Stimulated activated CD8-positive, alpha-beta memory T cell treated with anti-CD3 and anti-CD28 coated beads, Interleukin-4, amount 100 ng/mL, for 48 hours (primary cell): Measurements from ENCODE around the gene ANKLE1.
"Not testable (repeated sequence)": the region's sequence is repeated elsewhere in the genome, so short reads cannot be mapped to it uniquely, and the experiment has no call there.

Source experiments
- DNase-seq: peaks from one replicate; pipeline ENCODE4 v3.0.0-alpha.2; 2020

Gene ANKLE1

GRCh38 chr19:17248011-17248776 lies 33.5 kb upstream of the ANKLE1 start:
- no peak for DNase-seq

- no peak for DNase-seq
These were observed 31.7 kb upstream of the ANKLE1 start for GRCh38 chr19:17249887-17250548.

GRCh38 chr19:17254636-17255035 lies 27.1 kb upstream of the ANKLE1 start:
- DNase-seq: no peak

- no peak for DNase-seq
These were observed 26.5 kb upstream of the ANKLE1 start for GRCh38 chr19:17255150-17255621.

GRCh38 chr19:17256130-17256529 lies 25.6 kb upstream of the ANKLE1 start:
- no peak for DNase-seq

DNA sequence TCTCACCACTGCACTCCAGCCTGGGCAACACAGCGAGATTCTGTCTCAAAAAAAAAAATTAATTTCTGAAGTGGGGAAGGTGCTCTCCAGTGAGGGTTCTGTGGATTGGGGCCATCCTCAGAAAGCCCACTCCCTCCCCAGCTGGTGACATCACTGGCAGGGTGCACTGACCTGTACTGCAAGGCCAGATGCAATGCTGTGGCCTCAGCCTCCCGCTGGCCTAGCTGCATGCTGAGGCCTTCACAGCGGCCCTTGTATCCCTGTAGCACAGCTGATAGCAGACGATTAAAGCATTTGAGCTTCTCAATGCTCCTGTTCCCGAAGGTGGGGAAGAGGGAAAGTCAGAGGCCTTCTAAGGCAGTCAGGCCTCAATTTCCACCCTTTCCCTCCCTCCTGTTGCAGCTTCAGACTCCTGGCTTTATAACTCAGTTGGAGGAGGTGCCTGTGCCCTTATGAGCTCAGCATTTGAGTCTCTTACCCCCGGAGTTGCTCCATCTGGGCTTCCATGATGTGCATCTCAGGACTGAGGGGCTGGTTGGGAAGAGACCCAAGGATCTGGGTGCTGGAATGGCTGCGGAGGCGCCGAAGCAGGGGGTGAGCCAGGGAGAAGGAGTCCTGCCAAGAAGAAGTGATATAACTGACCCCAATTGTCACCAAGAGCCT lies 22.5 kb upstream of the ANKLE1 start:
- no peak for DNase-seq

DNA sequence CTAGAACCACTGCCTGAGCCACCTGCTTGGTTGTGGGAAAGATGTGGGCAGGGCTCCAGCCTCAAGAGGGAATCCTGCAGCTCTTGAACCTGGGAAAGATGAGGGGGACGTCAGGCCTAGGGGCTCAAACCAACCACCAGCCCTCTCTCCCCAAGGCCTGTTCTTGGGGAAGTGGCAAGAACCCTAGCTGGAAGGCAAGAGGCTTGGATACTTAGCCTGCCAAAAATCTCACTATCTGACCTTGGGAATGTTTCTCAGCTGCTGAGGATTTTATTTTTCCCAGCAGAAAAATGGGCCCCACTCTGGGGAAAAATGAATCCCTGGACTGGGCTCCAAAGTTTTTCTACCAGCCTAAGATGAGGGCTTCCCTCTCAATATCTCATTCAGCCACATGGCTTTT lies 21.8 kb upstream of the ANKLE1 start:
- no peak for DNase-seq

DNA sequence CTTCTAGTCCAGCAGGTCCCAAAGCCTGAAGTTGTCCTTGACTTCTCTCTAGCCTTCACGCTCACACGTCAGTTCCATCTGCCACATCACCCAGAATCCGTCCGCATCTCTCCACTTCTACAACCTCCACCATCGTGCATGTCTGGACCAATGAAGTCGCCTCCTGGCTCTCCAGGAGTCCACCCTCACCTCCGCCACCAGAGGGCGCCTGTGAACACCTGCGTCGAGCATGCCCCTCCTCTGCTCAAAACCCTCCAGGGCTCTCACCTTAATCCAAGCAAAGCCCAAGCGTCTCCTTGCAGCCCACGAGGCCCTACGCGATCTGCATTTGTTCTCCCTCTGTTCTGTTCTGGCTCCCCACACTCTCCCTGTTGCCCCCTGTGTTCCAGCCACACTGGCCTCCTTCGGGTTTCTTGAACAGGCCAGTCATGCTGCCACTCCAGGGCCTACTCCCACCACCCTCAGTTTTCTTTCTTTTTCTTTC lies 20.8 kb upstream of the ANKLE1 start:
- DNase-seq: peak; percentile 94

DNA sequence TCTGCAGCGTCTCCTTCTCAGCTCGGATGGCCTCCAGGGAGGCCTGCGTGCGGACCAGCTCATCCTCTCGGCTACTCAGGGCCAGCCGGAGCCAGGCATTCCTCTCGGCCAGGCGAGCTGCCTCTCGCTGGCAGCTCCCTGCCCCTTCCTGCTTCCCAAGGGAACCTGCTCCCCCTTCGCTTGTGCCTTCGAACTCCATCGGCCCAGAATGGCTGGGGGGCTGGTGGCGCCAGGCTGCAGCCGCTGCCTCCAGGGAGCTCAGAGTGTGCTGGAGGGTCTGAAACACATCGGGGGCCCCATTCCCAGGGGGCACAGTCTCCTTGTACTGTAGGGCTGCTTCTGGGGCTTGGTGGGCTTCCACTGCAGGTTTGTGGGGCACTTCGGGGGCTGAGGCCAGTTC lies 19.1 kb upstream of the ANKLE1 start:
- DNase-seq: no peak

- DNase-seq: no peak
These were observed 17.7 kb upstream of the ANKLE1 start for GRCh38 chr19:17263712-17264640.

GRCh38 chr19:17264641-17264979 lies 17.1 kb upstream of the ANKLE1 start, which contains the start of gene USHBP1:
Gene USHBP1, minus strand, starts transcription at chr19:17264745. Its CDS starts 446 bp downstream, at chr19:17264299.
- no peak for DNase-seq

DNA sequence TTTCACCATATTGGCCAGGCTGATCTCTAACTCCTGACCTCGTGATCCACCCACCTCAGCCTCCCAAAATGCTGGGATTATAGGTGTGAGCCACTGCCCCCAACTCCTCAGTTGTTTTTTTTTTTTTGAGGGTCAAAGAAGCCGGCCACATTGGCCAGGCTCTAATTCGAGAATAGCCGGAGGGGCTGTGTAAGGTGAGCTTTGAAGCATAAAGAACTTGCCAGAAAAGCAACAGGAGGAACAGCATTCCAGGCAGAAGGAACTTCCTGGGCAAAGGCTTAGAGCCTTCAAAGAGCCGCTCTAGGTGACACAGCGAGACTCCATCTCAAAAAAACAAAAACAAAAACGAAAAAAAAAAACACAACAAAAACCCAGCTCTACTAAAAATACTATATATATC lies 15.7 kb upstream of the ANKLE1 start:
- DNase-seq: no peak

DNA sequence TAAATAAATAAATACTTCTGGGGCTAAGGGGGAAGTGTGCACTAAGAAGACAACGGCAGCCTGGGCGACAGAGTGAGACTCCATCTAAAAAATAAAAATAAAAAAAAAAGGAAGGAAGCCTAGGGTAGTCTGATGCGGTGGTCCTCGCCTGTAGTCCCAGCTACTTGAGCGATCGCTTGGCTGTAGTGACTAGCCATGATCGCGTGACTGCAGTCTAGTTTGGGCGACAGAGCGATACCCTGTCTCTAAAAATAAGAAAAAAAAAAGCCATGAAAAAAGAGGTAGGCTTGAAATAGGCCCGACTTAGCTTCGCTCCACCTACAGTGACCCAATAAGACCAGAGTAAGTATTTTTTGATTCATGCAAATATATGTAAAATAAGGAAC lies 15.1 kb upstream of the ANKLE1 start:
- DNase-seq: peak; percentile 38

- peak; percentile 94 for DNase-seq
These were observed 14.5 kb upstream of the ANKLE1 start, which contains the start of gene BABAM1 for GRCh38 chr19:17266975-17267788. Gene BABAM1, plus strand, starts transcription at chr19:17267443. Its CDS starts 1,364 bp downstream, at chr19:17268807.

GRCh38 chr19:17268754-17269153 lies 12.9 kb upstream of the ANKLE1 start:
- no peak for DNase-seq

DNA sequence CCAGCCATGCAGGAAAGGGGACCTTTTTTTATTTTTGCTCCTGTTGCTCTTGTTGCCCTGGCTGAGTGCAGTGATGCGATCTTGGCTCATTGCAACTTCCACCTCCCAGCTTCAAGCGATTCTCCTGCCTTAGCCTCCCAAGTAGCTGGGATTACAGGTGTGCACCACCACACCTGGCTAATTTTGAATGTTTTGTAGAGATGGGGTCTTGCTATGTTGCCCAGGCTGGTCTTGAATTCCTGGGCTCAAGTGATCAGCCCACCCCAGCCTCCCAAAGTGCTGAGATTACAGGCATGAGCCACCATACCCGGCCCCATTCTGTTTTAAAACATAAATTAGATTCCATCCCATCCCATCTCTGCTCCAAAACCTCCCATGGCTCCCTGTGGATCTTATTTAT lies 6.8 kb upstream of the ANKLE1 start:
- not testable (repeated sequence) for DNase-seq

DNA sequence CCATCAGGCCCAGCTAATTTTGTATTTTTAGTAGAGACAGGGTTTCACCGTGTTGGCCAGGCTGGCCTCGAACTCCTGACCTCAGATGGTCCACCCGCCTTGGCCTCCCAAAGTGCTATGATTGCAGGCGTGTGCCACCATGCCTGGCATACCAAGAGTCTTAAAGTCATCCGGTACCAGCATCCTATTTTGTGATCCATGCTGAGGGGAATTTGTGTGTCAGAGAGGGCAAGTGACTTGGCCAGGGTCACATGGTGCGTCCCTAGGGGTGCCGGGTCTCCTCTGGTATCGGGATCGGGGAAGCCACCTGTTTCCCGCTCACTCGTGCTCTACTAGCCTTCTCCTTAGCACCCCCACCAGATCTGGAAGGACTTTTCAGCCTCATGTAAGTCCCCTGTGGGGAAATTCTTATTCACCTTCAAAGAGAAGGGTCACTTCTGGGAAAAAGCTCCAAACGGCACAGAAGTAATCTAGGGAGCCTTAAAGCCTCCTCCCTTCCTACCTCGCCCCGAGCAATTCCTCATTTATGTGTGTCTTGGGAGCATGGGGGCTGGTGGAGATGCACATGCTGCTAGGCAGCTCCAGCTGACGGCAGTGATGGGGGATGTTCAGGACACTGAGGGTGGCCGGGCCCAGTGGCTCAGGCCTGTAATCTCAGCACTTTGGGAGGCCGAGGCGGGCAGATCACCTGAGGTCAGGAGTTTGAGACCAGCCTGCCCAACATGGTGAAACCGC lies 6.1 kb upstream of the ANKLE1 start:
- DNase-seq: no peak

DNA sequence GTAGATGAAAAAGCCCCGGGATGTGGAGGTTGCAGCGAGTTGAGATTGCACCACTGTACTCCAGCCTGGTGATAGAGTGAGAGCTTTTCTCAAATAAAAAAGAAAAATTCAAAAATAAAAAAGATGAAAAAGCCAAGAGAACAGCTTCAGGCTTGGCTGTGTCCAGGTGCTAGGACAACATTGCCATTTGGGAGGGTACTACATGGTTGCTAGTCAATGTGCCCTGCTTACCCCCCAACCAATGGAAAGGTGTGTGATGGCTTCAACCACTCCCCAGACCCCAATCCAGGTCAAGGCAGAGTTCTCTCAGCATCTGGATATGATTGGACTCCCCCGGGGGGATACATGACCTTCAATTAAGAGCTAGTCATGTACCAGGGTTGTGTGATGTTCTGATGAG lies 2.3 kb upstream of the ANKLE1 start:
- DNase-seq: no peak

DNA sequence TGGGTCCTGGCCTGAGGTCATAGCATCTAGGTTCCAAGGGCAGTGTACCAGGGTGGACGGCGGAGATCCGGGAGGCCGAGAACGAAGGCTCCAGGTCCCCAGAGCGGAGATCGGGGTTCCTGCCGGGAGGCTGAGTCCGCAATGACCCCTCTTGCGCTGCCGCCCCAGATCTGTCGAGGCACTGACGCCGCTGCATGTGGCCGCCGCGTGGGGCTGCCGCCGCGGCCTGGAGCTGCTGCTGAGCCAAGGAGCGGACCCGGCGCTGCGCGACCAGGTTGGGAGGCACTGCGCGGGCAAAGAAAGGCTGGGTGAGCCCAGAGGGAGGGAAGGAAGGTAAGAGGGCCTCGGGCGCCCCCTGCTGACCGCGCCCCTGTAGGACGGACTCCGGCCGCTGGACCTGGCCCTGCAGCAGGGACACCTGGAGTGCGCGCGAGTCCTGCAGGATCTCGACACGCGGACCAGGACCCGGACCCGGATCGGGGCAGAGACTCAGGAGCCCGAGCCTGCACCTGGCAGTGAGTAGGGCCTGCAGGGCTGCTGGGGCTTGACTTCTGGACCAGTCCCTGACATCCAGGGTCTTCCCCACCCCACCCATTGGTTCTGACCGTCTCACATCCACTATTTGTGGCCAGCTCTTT lies 906 bp downstream of the ANKLE1 start:
- peak; percentile 91 for DNase-seq

- DNase-seq: no peak
These were observed 1.8 kb downstream of the ANKLE1 start for GRCh38 chr19:17283504-17283996.
